Left ventricle myocardium inferior (tissue), 1 donor: ENCODE results near the gene TPM4. TPM values are rescaled to one million over a fixed set of nuclear protein-coding genes. Genes with fewer than 3 reads are reported as not detected.

Source experiments
- DNase-seq: peaks from one replicate; pipeline ENCODE4 v3.0.0-alpha.2; 2020
- H3K27ac ChIP-seq: fragments of 200-600 bp; replicated peaks from 2 replicates; pipeline ENCODE4 v1.8.0; 2021
- H3K27me3 ChIP-seq: fragments of 200-600 bp; 2 replicates; pipeline ENCODE4 v1.8.0; 2021; ENCODE audit warnings: low read depth
- H3K36me3 ChIP-seq: fragments of 200-600 bp; 2 replicates; pipeline ENCODE4 v1.8.0; 2021
- H3K4me1 ChIP-seq: fragments of 200-600 bp; 2 replicates; pipeline ENCODE4 v1.8.0; 2021
- H3K4me3 ChIP-seq: fragments of 200-600 bp; 2 replicates; pipeline ENCODE4 v1.8.0; 2021; ENCODE audit warnings: mild to moderate bottlenecking, moderate library complexity
- H3K9me3 ChIP-seq: fragments of 200-600 bp; replicated peaks from 2 replicates; pipeline ENCODE4 v1.8.0; 2021
- intact Hi-C: fragments of 100-400 bp; cut with micrococcal nuclease; formaldehyde crosslinking; loops from one replicate; pipeline ENCODE4 v1.11.0; 2022
- total RNA-seq: library from RNA; stranded (reverse); fragmentation: NEBNext Ultra II Directional; extraction: Animal tissue kit (Norgen Biotek cat#: 25700); gene quantifications from one replicate; pipeline ENCODE4 v1.2.1, GENCODE V29; 2021
- TF ChIP-seq, protein P1 (sequence below): fragments of 200-600 bp; IDR thresholded peaks from 2 replicates; pipeline ENCODE4 v1.8.0; 2021; ENCODE audit warnings: antibody characterized with exemption, mild to moderate bottlenecking, borderline replicate concordance
- donor health status: DM: no; HTN: yes; CAD: no; lungs with severe emphysema.

TPM4 gene
- total RNA-seq, 1 donor from 2014 or later: 69.6 TPM

DNA sequence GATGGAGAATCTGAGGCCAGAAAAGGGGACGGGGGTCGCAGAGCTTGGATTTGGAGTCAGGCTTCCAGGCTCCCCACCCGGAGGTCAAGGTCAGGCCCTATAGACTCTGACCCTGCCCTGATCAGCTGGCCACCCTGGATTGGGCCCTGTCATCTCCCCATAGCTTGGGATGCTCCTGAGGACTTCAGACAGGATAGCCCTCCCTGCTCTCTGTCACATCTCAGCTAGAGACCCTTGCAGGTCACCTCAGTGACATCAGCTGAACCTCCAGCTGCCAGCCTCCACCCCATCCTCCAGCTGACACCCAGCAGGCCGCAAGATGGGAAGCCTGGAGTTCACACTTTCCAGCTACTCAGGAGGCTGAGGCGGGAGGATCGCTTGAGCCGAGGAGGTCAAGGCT, 2.8 kb upstream of the TPM4 start:
- no peak for DNase-seq
- no peaks in the 10 kb centered on the region for H3K27me3 ChIP-seq
- H3K27ac ChIP-seq: peak overlapping the region; percentile 83
- H3K36me3 ChIP-seq: no peaks in the 10 kb centered on the region
- no peak overlapping the region for H3K4me3 ChIP-seq
- H3K4me1 ChIP-seq: peaks cover 59% of the 10 kb centered on the region
- H3K9me3 ChIP-seq: no peaks in the 10 kb centered on the region
- TF ChIP-seq, protein P1, sequence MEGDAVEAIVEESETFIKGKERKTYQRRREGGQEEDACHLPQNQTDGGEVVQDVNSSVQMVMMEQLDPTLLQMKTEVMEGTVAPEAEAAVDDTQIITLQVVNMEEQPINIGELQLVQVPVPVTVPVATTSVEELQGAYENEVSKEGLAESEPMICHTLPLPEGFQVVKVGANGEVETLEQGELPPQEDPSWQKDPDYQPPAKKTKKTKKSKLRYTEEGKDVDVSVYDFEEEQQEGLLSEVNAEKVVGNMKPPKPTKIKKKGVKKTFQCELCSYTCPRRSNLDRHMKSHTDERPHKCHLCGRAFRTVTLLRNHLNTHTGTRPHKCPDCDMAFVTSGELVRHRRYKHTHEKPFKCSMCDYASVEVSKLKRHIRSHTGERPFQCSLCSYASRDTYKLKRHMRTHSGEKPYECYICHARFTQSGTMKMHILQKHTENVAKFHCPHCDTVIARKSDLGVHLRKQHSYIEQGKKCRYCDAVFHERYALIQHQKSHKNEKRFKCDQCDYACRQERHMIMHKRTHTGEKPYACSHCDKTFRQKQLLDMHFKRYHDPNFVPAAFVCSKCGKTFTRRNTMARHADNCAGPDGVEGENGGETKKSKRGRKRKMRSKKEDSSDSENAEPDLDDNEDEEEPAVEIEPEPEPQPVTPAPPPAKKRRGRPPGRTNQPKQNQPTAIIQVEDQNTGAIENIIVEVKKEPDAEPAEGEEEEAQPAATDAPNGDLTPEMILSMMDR: no peak
- intact Hi-C loops: no loop called here

DNA sequence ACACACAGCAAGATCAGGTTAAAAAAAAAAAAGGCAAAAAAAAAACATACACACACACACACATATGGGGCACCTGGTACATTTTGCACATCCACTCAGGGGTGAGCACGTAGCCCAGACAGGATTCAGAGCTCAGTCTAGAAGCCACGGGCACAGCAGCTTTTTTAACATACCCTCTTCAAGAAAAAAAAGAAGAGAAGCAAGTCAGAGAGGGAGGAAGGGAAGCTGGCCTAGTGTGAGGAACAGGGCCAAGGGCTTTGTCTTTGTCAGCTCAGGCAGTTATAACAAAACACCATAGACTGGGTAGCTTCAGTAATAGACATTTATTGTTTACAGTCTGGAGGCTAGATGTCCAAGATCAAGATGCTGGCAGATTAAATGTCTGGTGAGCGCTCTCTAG, 2.3 kb upstream of the TPM4 start:
- intact Hi-C loops: no loop called here
- H3K9me3 ChIP-seq: no peaks in the 10 kb centered on the region
- TF ChIP-seq, protein P1: no peak
- H3K4me3 ChIP-seq: no peak overlapping the region
- H3K27me3 ChIP-seq: no peaks in the 10 kb centered on the region
- no peak for DNase-seq
- peaks cover 60% of the 10 kb centered on the region for H3K4me1 ChIP-seq
- no peaks in the 10 kb centered on the region for H3K36me3 ChIP-seq
- H3K27ac ChIP-seq: peak overlapping the region; percentile 97

GRCh38 chr19:16074488-16075365, 1.6 kb upstream of the TPM4 start:
- intact Hi-C loops: no loop called here
- H3K4me1 ChIP-seq: peaks cover 66% of the 10 kb centered on the region
- no peak overlapping the region for H3K4me3 ChIP-seq
- TF ChIP-seq, protein P1: no peak
- no peak for DNase-seq
- no peaks in the 10 kb centered on the region for H3K36me3 ChIP-seq
- H3K27me3 ChIP-seq: no peaks in the 10 kb centered on the region
- no peaks in the 10 kb centered on the region for H3K9me3 ChIP-seq
- H3K27ac ChIP-seq: peak overlapping the region; percentile 97

- intact Hi-C loops: no loop called here
- Histone ChIP-seq H3K4me1 (peaks cover 66% of the 10 kb centered on the region), H3K4me3 (peak overlapping the region; percentile 84), H3K27me3 (no peaks in the 10 kb centered on the region), H3K27ac (peak overlapping the region; percentile 97), H3K9me3 (no peaks in the 10 kb centered on the region), H3K36me3 (no peaks in the 10 kb centered on the region)
- TF ChIP-seq, protein P1: no peak
- DNase-seq: no peak
Measured at GRCh38 chr19:16075430-16076153, 703 bp upstream of the TPM4 start.

GRCh38 chr19:16076958-16077611, 790 bp downstream of the TPM4 start:
- peak overlapping the region; percentile 84 for H3K4me3 ChIP-seq
- intact Hi-C loops: no loop called here
- peak overlapping the region; percentile 97 for H3K27ac ChIP-seq
- peaks cover 64% of the 10 kb centered on the region for H3K4me1 ChIP-seq
- H3K27me3 ChIP-seq: no peaks in the 10 kb centered on the region
- no peaks in the 10 kb centered on the region for H3K9me3 ChIP-seq
- TF ChIP-seq, protein P1: no peak
- DNase-seq: peak; percentile 75
- H3K36me3 ChIP-seq: peaks cover 11% of the 10 kb centered on the region
